Keratinocyte (primary cell): ENCODE data around the gene ATP8B1. TPM values are rescaled to one million over a fixed set of nuclear protein-coding genes. Genes with fewer than 3 reads are reported as not detected.

Experiments used
- DNase-seq: peaks from one replicate; pipeline ENCODE4 v3.0.0-alpha.2; 2011; ENCODE audit warnings: low read depth, missing footprints, low spot score
- FAIRE-seq: peaks from 2 replicates; lab custom pipeline; 2011; peaks lifted over from hg19 to GRCh38; lab: Jason Lieb, UNC
- H2AFZ ChIP-seq: 2 replicates; pipeline ENCODE4 v1.6.0; 2012; ENCODE audit warnings: low read length, control low read depth, inconsistent platforms; ENCODE audit not compliant: control insufficient read depth
- H3K27ac ChIP-seq: 2 replicates; pipeline ENCODE4 v1.5.1; 2011; ENCODE audit warnings: low read length; ENCODE audit not compliant: control insufficient read depth, insufficient read depth
- H3K27me3 ChIP-seq: 3 replicates; pipeline ENCODE4 v1.6.0; 2011; ENCODE audit warnings: low read length; ENCODE audit not compliant: control insufficient read depth, insufficient read depth; ENCODE audit errors: extremely low read depth
- H3K36me3 ChIP-seq, 2 experiments: 2 replicates in 1 of 2; 3 replicates in 1 of 2; pipeline ENCODE4 v1.5.1; 2011; ENCODE audit warnings: low read length in 2 of 2, mild to moderate bottlenecking in 1 of 2; ENCODE audit not compliant: control insufficient read depth in 2 of 2, insufficient read depth in 2 of 2; ENCODE audit errors: extremely low read depth in 1 of 2
- H3K4me1 ChIP-seq: 3 replicates; pipeline ENCODE4 v1.5.1; 2011; ENCODE audit warnings: low read length; ENCODE audit not compliant: control insufficient read depth, insufficient read depth; ENCODE audit errors: extremely low read depth
- H3K4me2 ChIP-seq: 3 replicates; pipeline ENCODE4 v1.6.0; 2011; ENCODE audit warnings: low read depth, low read length; ENCODE audit not compliant: control insufficient read depth, insufficient read depth; ENCODE audit errors: extremely low read depth
- H3K4me3 ChIP-seq, 3 experiments: fragments of 200-600 bp in 1 of 3; sonication (generic) in 1 of 3; 2 replicates in 2 of 3; 3 replicates in 1 of 3; pipeline ENCODE4 v1.5.1; 2011 to 2016; ENCODE audit warnings: low read length in 3 of 3, mild to moderate bottlenecking in 3 of 3, control low read depth in 2 of 3, inconsistent platforms in 1 of 3, low read depth in 1 of 3, mixed read lengths in 1 of 3, mixed run types in 1 of 3, moderate library complexity in 1 of 3; ENCODE audit not compliant: control insufficient read depth in 2 of 3, insufficient read depth in 2 of 3; ENCODE audit errors: extremely low read depth in 1 of 3
- H3K79me2 ChIP-seq: 2 replicates; pipeline ENCODE4 v1.6.0; 2012; ENCODE audit warnings: low read length; ENCODE audit not compliant: control insufficient read depth, insufficient read depth
- H3K9ac ChIP-seq: 3 replicates; pipeline ENCODE4 v1.6.0; 2011; ENCODE audit warnings: low read length; ENCODE audit not compliant: control insufficient read depth, insufficient read depth; ENCODE audit errors: extremely low read depth
- H3K9me1 ChIP-seq: 3 replicates; pipeline ENCODE4 v1.6.0; 2011; ENCODE audit warnings: low read length; ENCODE audit not compliant: control insufficient read depth, insufficient read depth; ENCODE audit errors: extremely low read depth
- H3K9me3 ChIP-seq: 2 replicates; pipeline ENCODE4 v1.5.1; 2012; ENCODE audit warnings: low read depth, low read length; ENCODE audit not compliant: control insufficient read depth
- H4K20me1 ChIP-seq: 3 replicates; pipeline ENCODE4 v1.6.0; 2011; ENCODE audit warnings: low read length; ENCODE audit not compliant: control insufficient read depth, insufficient read depth; ENCODE audit errors: extremely low read depth
- EZH2 ChIP-seq: IDR thresholded peaks from one replicate; pipeline ENCODE4 v1.6.1; 2012; ENCODE audit warnings: inconsistent platforms, mild to moderate bottlenecking, low read length, moderate library complexity
- dilution Hi-C: fragments of 300-500 bp; cut with MboI; formaldehyde crosslinking; loops from one replicate; pipeline ENCODE4 v1.7.0; 2020; ENCODE audit warnings: low sequenced_read_pairs; ENCODE audit not compliant: extremely low pct_ligation_motif_present
- polyA plus RNA-seq, 5 experiments: library from polyadenylated mRNA; depleted of rRNA in 3 of 5; stranded (reverse) in 3 of 5; stranded (forward) in 1 of 5; unstranded in 1 of 5; fragments of >200 nt; gene quantifications; 1 replicate in 1 of 5; 2 replicates in 3 of 5; 3 replicates in 1 of 5; pipeline versions ENCODE4 v1.2.1 to v1.2.3, GENCODE V29; 2011 to 2012; ENCODE audit warnings: missing spikeins in 2 of 5, low read depth in 1 of 5, low replicate concordance in 1 of 5
- TF ChIP-seq, protein P1 (sequence below), 3 experiments: IDR thresholded peaks in 1 of 3; conservative IDR thresholded peaks in 1 of 3; optimal IDR thresholded peaks in 1 of 3; 2 replicates in 2 of 3; 3 replicates in 1 of 3; pipeline versions ENCODE3 to v1.5.1; 2011; ENCODE audit warnings: low read length in 3 of 3, mild to moderate bottlenecking in 3 of 3, moderate library complexity in 2 of 3, control low read depth in 1 of 3, inconsistent platforms in 1 of 3; ENCODE audit not compliant: insufficient read depth in 2 of 3; ENCODE audit errors: extremely low read depth in 1 of 3

Gene ATP8B1
- polyA plus RNA-seq, 1 donor (not counting 4 experiments of a cell fraction or from before 2014, with no cell fraction given) = 20.4 TPM

DNA sequence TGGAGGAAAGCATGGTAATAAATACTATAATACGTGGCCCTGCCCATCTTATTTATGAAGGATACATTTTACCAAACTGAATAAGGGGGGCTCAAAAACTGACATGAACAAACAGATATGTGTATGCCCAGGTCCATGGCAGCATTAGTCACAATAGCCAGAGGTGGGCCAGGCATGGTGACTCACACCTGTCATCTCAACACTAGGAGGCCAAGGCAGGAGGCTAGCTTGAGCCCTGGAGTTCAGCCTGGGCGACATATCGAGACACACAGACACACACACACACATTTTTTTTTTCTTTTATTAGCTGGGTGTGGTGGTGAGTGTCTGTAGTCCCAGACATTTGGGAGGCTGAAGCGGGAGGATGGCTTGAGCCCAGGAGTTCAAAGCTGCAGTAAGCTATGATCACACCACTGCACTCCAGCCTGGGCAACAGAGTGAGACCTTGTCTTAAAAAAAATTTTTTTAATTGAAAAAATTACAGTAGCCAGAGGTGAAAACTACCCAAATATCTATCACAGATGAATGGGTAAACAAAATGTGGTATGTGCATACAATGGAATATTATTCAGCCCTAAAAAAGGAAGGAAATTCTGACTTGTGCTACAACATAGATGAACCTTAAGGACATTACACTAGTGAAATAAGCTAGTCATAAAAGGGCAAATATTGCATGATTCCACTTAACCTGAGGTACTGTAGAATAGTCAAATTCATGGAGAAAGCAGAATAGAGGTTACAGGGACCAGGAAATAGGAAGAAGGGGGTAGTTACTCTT, 8.0 kb downstream of the ATP8B1 start:
- Histone ChIP-seq H3K9me1 (no peaks in the 10 kb centered on the region), H3K4me1 (no peaks in the 10 kb centered on the region), H3K9me3 (no peaks in the 10 kb centered on the region), H3K4me3 (no peak overlapping the region), H3K9ac (no peak overlapping the region), H3K27me3 (no peaks in the 10 kb centered on the region), H3K79me2 (peaks cover 41% of the 10 kb centered on the region), H3K4me2 (no peak overlapping the region), H4K20me1 (no peaks in the 10 kb centered on the region), H3K27ac (no peak overlapping the region), H3K36me3 (no peaks in the 10 kb centered on the region), H2AFZ (no peak overlapping the region)
- FAIRE-seq = no peak
- DNase-seq = no peak
- no peak for TF ChIP-seq EZH2
- TF ChIP-seq, protein P1, sequence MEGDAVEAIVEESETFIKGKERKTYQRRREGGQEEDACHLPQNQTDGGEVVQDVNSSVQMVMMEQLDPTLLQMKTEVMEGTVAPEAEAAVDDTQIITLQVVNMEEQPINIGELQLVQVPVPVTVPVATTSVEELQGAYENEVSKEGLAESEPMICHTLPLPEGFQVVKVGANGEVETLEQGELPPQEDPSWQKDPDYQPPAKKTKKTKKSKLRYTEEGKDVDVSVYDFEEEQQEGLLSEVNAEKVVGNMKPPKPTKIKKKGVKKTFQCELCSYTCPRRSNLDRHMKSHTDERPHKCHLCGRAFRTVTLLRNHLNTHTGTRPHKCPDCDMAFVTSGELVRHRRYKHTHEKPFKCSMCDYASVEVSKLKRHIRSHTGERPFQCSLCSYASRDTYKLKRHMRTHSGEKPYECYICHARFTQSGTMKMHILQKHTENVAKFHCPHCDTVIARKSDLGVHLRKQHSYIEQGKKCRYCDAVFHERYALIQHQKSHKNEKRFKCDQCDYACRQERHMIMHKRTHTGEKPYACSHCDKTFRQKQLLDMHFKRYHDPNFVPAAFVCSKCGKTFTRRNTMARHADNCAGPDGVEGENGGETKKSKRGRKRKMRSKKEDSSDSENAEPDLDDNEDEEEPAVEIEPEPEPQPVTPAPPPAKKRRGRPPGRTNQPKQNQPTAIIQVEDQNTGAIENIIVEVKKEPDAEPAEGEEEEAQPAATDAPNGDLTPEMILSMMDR (optimal IDR thresholded peaks at IDR 0.05 in 1 of 3, IDR thresholded peaks at IDR 0.05 in 1 of 3, conservative IDR thresholded peaks at IDR 0.05 in 1 of 3; ENCODE audit: extremely low read depth in 1 of 3, insufficient read depth in 2 of 3, low read length in 3 of 3) = no peak
- dilution Hi-C loops = no loop called here

DNA sequence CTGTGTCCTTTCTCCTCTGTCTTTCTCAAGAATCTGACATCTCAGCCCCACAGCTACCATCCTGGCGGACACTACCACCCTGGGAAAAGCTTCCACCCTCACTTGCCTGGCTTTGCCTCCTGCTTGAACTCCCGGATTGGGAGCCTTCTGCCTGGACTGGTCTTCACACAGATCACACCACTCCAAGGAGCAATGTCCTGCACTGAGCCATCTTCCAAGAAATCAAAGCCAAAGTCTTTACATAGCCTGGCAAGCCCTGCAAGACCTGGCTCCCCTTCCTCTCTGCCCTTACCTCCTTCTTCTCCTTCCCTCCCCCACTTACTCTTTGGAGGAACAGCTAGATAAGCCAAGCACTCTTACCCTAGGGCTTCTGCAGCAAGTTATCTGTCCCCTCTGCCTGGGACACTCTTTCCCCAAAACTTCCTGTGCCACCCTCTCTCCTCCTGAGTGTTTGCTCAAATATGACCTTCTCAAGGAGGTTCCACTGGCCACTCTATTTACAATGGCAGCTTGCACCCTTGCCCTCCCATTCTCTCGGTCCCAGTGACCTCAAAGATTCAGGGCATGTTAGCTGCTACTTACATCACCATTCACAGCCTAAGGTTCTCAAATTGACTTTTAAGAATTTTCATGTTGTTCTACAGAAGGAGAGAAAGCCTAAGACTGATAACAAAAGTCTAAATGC, 9.7 kb downstream of the ATP8B1 start:
- TF ChIP-seq EZH2 = no peak
- TF ChIP-seq, protein P1 (optimal IDR thresholded peaks at IDR 0.05 in 1 of 3, IDR thresholded peaks at IDR 0.05 in 1 of 3, conservative IDR thresholded peaks at IDR 0.05 in 1 of 3; ENCODE audit: extremely low read depth in 1 of 3, insufficient read depth in 2 of 3, low read length in 3 of 3) = no peak
- H3K36me3 ChIP-seq = no peaks in the 10 kb centered on the region
- H3K27me3 ChIP-seq = no peaks in the 10 kb centered on the region
- H3K9me1 ChIP-seq = no peaks in the 10 kb centered on the region
- H3K9me3 ChIP-seq = no peaks in the 10 kb centered on the region
- H3K4me3 ChIP-seq = no peak overlapping the region
- no peak overlapping the region for H3K9ac ChIP-seq
- dilution Hi-C loops = no loop called here
- no peak overlapping the region for H2AFZ ChIP-seq
- H3K79me2 ChIP-seq = peaks cover 37% of the 10 kb centered on the region
- H3K4me1 ChIP-seq = peaks cover 14% of the 10 kb centered on the region
- H3K4me2 ChIP-seq = no peak overlapping the region
- no peak overlapping the region for H3K27ac ChIP-seq
- DNase-seq = no peak
- FAIRE-seq = no peak
- H4K20me1 ChIP-seq = no peaks in the 10 kb centered on the region
